Activated T-helper 1 cell treated with anti-CD3 and anti-CD28 coated beads, Interleukin-2, amount 50 U/mL, for 16 hours (primary cell): ENCODE data around the gene DPEP3.
A peak's percentile ranks its signal among the peaks of the same experiment; 100 is the strongest.
"Not testable (repeated sequence)": the region's sequence is repeated elsewhere in the genome, so short reads cannot be mapped to it uniquely, and the experiment has no call there.

ENCODE experiments used
- DNase-seq, 2 donors: peaks; one replicate each; pipeline ENCODE4 v3.0.0-alpha.2; 2020; ENCODE audit warnings: low read depth in 1 of 2, low spot score in 1 of 2

The DPEP3 gene

DNA sequence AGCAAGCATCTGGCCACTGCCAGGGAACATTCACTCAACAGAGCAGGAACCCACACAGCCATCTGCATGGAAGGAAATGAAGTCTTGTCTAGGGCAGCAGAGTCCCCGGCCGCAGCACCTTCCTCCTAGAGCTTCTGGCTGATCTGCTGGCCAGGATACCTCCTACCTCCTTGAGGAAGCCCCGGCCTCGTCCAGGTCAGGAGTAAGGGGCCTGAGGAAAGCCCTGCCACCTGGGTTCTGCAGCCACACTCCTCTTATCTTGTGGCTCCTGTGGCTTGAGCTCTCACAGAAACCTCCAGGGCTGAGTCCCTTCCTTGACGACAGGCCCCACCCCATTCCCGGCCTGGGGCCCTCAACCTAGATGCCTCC is 13.7 kb upstream of the DPEP3 start:
- DNase-seq: not testable (repeated sequence)

GRCh38 chr16:67993207-67994039 is 13.1 kb upstream of the DPEP3 start:
- peak; percentile 73 to 79 for DNase-seq

GRCh38 chr16:67992661-67993206 is 12.4 kb upstream of the DPEP3 start:
- no peak for DNase-seq

DNA sequence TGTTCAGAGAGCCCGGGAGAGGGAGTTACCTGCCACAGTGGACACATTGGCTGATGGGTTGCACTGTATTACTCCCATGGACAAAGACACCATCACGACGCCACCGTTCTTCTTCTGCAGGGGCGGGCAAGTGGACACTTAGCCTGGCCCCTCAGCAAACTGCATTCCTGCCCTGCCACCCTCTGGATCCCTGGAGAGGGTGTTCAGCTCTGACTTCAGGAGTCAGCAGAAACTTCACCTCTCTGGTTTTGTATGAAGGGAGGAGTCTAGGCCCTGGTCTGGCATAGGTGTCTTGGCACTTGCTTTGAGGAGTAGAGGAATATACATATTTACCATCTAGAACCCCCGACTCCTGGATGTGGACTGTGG is 9.7 kb upstream of the DPEP3 start:
- no peak for DNase-seq

GRCh38 chr16:67989322-67990017 is 9.2 kb upstream of the DPEP3 start:
- no peak for DNase-seq

- DNase-seq: no peak
Observed at GRCh38 chr16:67988675-67989074, 8.4 kb upstream of the DPEP3 start.

GRCh38 chr16:67987460-67988160 is 7.3 kb upstream of the DPEP3 start:
- no peak for DNase-seq

DNA sequence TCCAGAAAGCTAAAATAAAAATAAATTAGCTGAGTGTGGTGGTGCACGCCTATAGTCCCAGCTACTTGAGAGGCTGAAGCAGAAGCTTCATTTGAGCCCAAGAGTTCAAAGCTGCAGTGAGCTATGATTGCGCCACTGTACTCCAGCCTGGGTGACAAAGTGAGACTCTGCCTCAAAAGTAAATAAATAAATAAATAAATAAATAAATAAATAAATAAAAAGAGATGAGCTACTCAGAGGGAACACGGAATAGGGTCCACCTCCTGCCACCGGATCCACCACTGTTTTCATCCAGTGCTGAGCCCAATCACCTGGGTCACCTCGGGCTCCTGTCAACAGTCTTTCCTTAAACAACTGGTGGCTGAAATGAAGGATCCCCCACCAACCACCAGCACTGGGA is 6.7 kb upstream of the DPEP3 start:
- no peak for DNase-seq

DNA sequence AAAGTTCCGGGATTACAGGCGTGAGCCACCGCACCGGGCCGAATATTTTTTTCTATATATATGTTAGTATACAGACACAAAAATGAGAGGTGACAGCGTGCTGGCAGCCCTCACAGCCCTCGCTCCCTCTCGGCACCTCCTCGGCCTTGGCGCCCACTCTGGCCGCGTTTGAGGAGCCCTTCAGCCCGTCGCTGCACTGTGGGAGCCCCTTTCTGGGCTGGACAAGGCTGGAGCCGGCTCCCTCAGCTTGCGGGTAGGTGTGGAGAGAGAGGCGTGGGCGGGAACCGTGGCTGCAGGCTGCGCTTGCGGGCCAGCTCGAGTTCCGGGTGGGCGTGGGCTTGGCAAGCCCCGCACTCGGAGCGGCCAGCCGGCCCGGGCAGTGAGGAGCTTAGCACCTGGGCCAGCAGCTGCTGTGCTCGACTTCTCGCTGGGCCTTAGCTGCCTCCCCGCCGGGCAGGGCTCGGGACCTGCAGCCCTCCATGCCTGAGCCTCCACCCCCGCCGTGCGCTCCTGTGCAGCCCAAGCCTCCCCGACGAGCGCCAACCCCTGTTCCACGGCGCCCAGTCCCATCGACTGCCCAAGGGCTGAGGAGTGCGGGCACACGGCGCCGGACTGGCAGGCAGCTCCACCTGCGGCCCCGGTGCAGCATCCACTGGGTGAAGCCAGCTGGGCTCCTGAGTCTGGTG is 1.9 kb upstream of the DPEP3 start:
- DNase-seq: no peak

GRCh38 chr16:67977469-67978227 is 2.7 kb downstream of the DPEP3 start:
- no peak for DNase-seq

- DNase-seq: no peak
Observed at GRCh38 chr16:67977005-67977404, 3.3 kb downstream of the DPEP3 start.

DNA sequence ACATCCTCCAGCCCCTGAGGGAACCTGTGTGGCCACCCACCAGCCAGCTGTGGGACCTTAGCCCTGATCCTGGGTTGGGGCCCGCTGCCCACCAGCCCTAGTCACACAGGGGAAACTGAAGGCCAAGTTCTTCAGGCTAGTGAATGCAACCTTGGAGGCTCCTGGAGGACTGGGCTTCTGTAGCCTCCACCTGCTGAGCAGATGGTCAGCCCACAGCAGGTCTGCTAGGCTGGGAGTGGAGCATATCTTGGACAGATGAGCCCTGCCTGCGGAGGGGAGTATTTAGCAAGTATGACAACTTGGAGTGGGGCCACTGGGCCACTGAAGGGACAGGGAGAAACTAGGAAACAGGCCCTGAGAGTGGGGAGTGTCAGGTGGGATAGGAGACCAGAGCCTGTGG is 4.1 kb downstream of the DPEP3 start:
- DNase-seq: no peak

DNA sequence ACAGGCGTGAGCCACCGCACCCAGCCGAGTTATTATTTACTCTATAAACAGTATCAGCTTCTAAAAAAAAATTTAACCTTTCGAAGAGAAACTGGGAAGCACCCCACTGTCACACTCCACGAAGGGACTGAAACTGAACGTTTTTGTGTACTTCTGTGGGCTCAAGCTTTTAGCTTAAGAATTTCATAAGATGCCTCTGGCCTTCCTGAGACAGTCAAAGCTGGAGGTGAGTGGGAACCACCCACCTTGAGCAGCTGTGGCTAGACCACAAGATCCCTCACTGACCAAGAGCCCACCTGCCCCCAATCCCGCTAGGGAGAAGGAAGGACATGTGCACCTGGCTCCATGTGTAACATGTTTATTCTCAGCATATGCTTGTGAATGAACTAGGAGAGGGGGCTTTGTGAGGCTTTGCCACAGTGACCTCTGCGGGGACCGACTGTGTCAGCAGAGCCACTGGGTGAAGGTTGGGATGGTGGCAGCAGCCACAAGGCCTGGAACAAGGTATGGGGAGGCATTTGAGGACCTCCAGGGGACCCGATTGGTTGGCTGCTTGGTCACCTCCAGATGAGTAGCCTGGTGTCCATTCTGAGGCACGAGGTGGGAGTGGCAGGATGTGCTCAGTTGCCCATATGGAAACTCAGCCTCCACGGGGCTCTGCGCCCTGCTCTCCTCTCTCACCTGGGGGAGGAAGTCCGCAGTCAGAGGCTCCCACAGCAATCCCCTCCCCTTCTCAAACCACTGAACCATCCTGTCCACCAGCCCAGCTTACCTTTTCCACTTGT is 4.8 kb downstream of the DPEP3 start:
- DNase-seq: no peak

- DNase-seq: not testable (repeated sequence)
Observed at GRCh38 chr16:67972285-67972684, 8.0 kb downstream of the DPEP3 start.

GRCh38 chr16:67971111-67971510 is 9.2 kb downstream of the DPEP3 start:
- no peak for DNase-seq

GRCh38 chr16:67969254-67970039 is 10.9 kb downstream of the DPEP3 start:
- DNase-seq: no peak

DNA sequence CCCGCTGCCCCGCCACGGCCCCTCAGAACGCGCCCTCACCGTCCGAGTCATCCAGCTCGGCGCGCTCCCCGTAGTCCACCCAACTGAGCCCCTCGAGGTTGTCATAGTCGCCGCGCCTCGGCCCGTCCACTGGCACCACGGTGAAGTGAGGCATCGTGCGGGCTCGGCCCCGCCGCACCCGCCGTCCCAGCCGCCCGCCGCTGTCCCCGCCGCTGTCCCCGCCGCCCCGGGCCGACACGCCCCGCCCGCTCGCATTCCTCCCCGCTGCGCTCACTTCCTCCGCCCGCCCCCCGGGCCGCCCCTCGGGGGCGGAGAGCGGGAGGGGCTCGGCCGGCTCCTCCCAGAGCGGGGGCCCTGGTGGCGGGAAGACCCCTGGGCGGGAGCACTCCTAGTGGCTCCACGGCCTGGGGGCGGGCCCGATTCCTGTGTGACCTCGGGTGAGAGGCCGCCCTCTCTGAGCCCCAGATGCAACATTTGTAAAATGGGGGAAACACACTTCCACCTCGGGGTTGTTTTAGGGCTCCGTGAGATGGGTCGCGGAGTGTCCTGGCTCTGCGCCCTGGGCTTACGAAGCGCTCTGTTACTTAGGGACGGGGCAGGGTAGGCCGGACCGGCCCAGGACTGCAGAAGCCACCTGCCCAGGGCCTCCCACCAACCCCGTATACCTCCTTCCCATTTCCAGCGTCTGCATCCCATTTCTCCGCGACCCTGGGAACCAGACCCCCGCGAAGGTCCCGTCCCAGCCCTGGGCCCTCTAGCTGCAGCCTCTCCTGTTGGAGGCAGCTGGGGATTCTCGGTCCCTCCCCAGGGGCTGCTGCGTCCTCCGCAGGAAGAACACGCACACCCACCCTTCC is 11.7 kb downstream of the DPEP3 start, which contains the start of gene SLC12A4:
TSS of gene SLC12A4 (minus strand) at position 238 of the 854 bp plus-strand sequence. CDS start at position 154, 84 bp downstream.
- peak; percentile 54 to 81 for DNase-seq

GRCh38 chr16:67967958-67968399 is 12.3 kb downstream of the DPEP3 start:
- DNase-seq: no peak
